IMR-90 (cell line): ENCODE data around the gene PLCB2. TPM values are rescaled to one million over a fixed set of nuclear protein-coding genes. Genes with fewer than 3 reads are reported as not detected.

ENCODE experiments used
- ATAC-seq: fragments of 200-7000 bp; cut with Tn5 transposase; 2 replicates; pipeline ENCODE4 v1.9.1; 2020; ENCODE audit warnings: low read depth, mild to moderate bottlenecking, moderate library complexity
- BruUV-seq: library from RNA; stranded (reverse); fragments of 400-500 nt; replicated peaks from 2 replicates; lab custom pipeline; 2021; lab: Mats Ljungman, UMichigan
- CTCF ChIA-PET: fragments of 300-600 bp; formaldehyde crosslinking; extraction: SDS; loops from one replicate; lab custom pipeline; 2021; ENCODE audit warnings: antibody characterized with exemption; lab: Yijun Ruan, JAX
- POLR2A ChIA-PET: fragments of 300-600 bp; sonication (Branson Sonifier 250); formaldehyde crosslinking; loops from one replicate; lab custom pipeline; 2022; ENCODE audit warnings: antibody characterized with exemption; ENCODE audit not compliant: unreplicated experiment; lab: Charles Lee
- DNase-seq: peaks from one replicate; pipeline ENCODE4 v3.0.0; 2013
- H2AFZ ChIP-seq: replicated peaks from 2 replicates; pipeline ENCODE3; 2013; ENCODE audit warnings: low read length, mild to moderate bottlenecking; ENCODE audit not compliant: poor library complexity
- H2AK5ac ChIP-seq: 2 replicates; pipeline ENCODE4 v1.6.1; 2013; ENCODE audit warnings: low read depth, low read length, inconsistent platforms
- H2AK9ac ChIP-seq: replicated peaks from 2 replicates; pipeline ENCODE3; 2013; ENCODE audit warnings: mild to moderate bottlenecking, low read depth, low read length, moderate library complexity; ENCODE audit not compliant: poor library complexity
- H2BK120ac ChIP-seq: 2 replicates; pipeline ENCODE4 v1.6.1; 2013; ENCODE audit warnings: low read depth, low read length, inconsistent platforms
- H2BK15ac ChIP-seq: 3 replicates; pipeline ENCODE4 v1.6.1; 2013; ENCODE audit warnings: low read depth, low read length, inconsistent platforms
- H2BK20ac ChIP-seq: 2 replicates; pipeline ENCODE4 v1.6.1; 2013; ENCODE audit warnings: low read depth, mild to moderate bottlenecking, inconsistent platforms, low read length, moderate library complexity
- H2BK5ac ChIP-seq: 2 replicates; pipeline ENCODE4 v1.6.1; 2013; ENCODE audit warnings: mild to moderate bottlenecking, low read depth, low read length, inconsistent platforms; ENCODE audit not compliant: poor library complexity, severe bottlenecking
- H3K14ac ChIP-seq: replicated peaks from 2 replicates; pipeline ENCODE4 v1.6.1; 2013; ENCODE audit warnings: low read depth, low read length, inconsistent platforms
- H3K18ac ChIP-seq: 2 replicates; pipeline ENCODE4 v1.6.1; 2013; ENCODE audit warnings: low read depth, low read length, control low read depth
- H3K23ac ChIP-seq: 2 replicates; pipeline ENCODE4 v1.6.1; 2013; ENCODE audit warnings: low read depth, low read length, inconsistent platforms
- H3K27ac ChIP-seq: 2 replicates; pipeline ENCODE4 v1.5.1; 2013; ENCODE audit warnings: mild to moderate bottlenecking, control low read depth, low read length; ENCODE audit not compliant: insufficient read depth
- H3K27me3 ChIP-seq: 2 replicates; pipeline ENCODE4 v1.6.1; 2013; ENCODE audit warnings: low read length; ENCODE audit not compliant: control insufficient read depth, insufficient read depth
- H3K36me3 ChIP-seq: 2 replicates; pipeline ENCODE4 v1.6.1; 2013; ENCODE audit warnings: low read length, mixed read lengths; ENCODE audit not compliant: control insufficient read depth, insufficient read depth
- H3K4ac ChIP-seq: 2 replicates; pipeline ENCODE4 v1.6.1; 2013; ENCODE audit warnings: low read depth, low read length, inconsistent platforms
- H3K4me1 ChIP-seq: 2 replicates; pipeline ENCODE4 v1.6.1; 2013; ENCODE audit warnings: low read length, mixed read lengths; ENCODE audit not compliant: control insufficient read depth, insufficient read depth
- H3K4me2 ChIP-seq: 2 replicates; pipeline ENCODE4 v1.6.1; 2013; ENCODE audit warnings: low read depth, mild to moderate bottlenecking, control low read depth, low read length, moderate library complexity
- H3K4me3 ChIP-seq: 2 replicates; pipeline ENCODE4 v1.5.1; 2013; ENCODE audit warnings: low read depth, mild to moderate bottlenecking, control low read depth, low read length, moderate library complexity; ENCODE audit not compliant: insufficient read depth
- H3K56ac ChIP-seq: 2 replicates; pipeline ENCODE4 v1.6.1; 2013; ENCODE audit warnings: low read length, inconsistent platforms; ENCODE audit not compliant: insufficient read depth; ENCODE audit errors: extremely low read depth
- H3K79me1 ChIP-seq, 2 experiments: 2 replicates each; pipeline ENCODE4 v1.6.1; 2013; ENCODE audit warnings: low read length in 2 of 2, inconsistent platforms in 1 of 2, low read depth in 1 of 2
- H3K9ac ChIP-seq: 2 replicates; pipeline ENCODE4 v1.6.1; 2013; ENCODE audit warnings: low read depth, low read length, control low read depth
- H3K9me1 ChIP-seq: 2 replicates; pipeline ENCODE4 v1.6.1; 2013; ENCODE audit warnings: low read length, inconsistent platforms; ENCODE audit not compliant: insufficient read depth
- H3K9me3 ChIP-seq: 2 replicates; pipeline ENCODE4 v1.6.1; 2013; ENCODE audit warnings: low read length; ENCODE audit not compliant: control insufficient read depth, insufficient read depth
- H4K20me1 ChIP-seq: 2 replicates; pipeline ENCODE4 v1.6.1; 2013; ENCODE audit warnings: low read length, inconsistent platforms; ENCODE audit not compliant: insufficient read depth
- H4K5ac ChIP-seq: 2 replicates; pipeline ENCODE4 v1.6.1; 2013; ENCODE audit warnings: mild to moderate bottlenecking, low read depth, low read length, control low read depth
- H4K8ac ChIP-seq, 2 experiments: 2 replicates each; pipeline ENCODE4 v1.6.1; 2013; ENCODE audit warnings: low read depth in 2 of 2, low read length in 2 of 2, control low read depth in 1 of 2, inconsistent platforms in 1 of 2
- H4K91ac ChIP-seq: 2 replicates; pipeline ENCODE4 v1.6.1; 2013; ENCODE audit warnings: low read depth, low read length, inconsistent platforms; ENCODE audit not compliant: insufficient read depth
- BHLHE40 ChIP-seq: fragments of 150-350 bp; IDR thresholded peaks from 2 replicates; pipeline ENCODE4 v1.6.1; 2016; ENCODE audit warnings: mild to moderate bottlenecking, low read depth, low read length
- CHD1 ChIP-seq: IDR thresholded peaks from 2 replicates; pipeline ENCODE4 v1.6.1; 2012; ENCODE audit warnings: low read depth, low read length, improper control_type of control experiment
- CTCF ChIP-seq: conservative IDR thresholded peaks from 2 replicates; pipeline ENCODE4 v1.5.1; 2012; ENCODE audit warnings: mild to moderate bottlenecking, low read depth, low read length, improper control_type of control experiment
- FOS ChIP-seq: fragments of 150-350 bp; IDR thresholded peaks from 2 replicates; pipeline ENCODE4 v1.6.1; 2016; ENCODE audit warnings: low read depth, low read length
- MAFK ChIP-seq: IDR thresholded peaks from 2 replicates; pipeline ENCODE4 v1.6.1; 2012; ENCODE audit warnings: low read depth, low read length, improper control_type of control experiment
- MXI1 ChIP-seq: IDR thresholded peaks from 2 replicates; pipeline ENCODE4 v1.6.1; 2012; ENCODE audit warnings: low read depth, mild to moderate bottlenecking, low read length, moderate library complexity, borderline replicate concordance
- NFE2L2 ChIP-seq: fragments of 150-350 bp; IDR thresholded peaks from 2 replicates; pipeline ENCODE4 v1.6.1; 2016; ENCODE audit warnings: low read depth, mild to moderate bottlenecking, low read length
- POLR2A ChIP-seq: IDR thresholded peaks from 2 replicates; pipeline ENCODE4 v1.6.1; 2012; ENCODE audit warnings: mild to moderate bottlenecking, low read depth, low read length
- RAD21 ChIP-seq: IDR thresholded peaks from 2 replicates; pipeline ENCODE4 v1.6.1; 2012; ENCODE audit warnings: low read length, improper control_type of control experiment
- RCOR1 ChIP-seq: IDR thresholded peaks from 2 replicates; pipeline ENCODE4 v1.6.1; 2012; ENCODE audit warnings: mild to moderate bottlenecking, low read length, improper control_type of control experiment; ENCODE audit not compliant: insufficient replicate concordance
- RFX5 ChIP-seq: IDR thresholded peaks from 2 replicates; pipeline ENCODE4 v1.8.0; 2012; ENCODE audit warnings: low read depth, mild to moderate bottlenecking, low read length, moderate library complexity
- USF2 ChIP-seq: fragments of 150-350 bp; IDR thresholded peaks from 2 replicates; pipeline ENCODE4 v1.6.1; 2017; ENCODE audit warnings: mild to moderate bottlenecking, antibody characterized with exemption, low read length, low read depth
- WGBS, 2 experiments: methylation state at CpG; one replicate each; pipeline versions ENCODE4 v1.1.5 to v1.1.7; 2013; ENCODE audit warnings: missing lambda C conversion rate in 2 of 2; ENCODE audit not compliant: insufficient read length in 1 of 2; ENCODE audit errors: extremely low coverage in 2 of 2; 5-methylcytosine and 5-hydroxymethylcytosine counted together
- dilution Hi-C: fragments of 300-500 bp; cut with HindIII; formaldehyde crosslinking; loops from one replicate; pipeline ENCODE4 v1.14.3; 2018; ENCODE audit warnings: low sequenced_read_pairs; ENCODE audit not compliant: unreplicated experiment
- in situ Hi-C: fragments of 300-500 bp; cut with MboI; formaldehyde crosslinking; loops from 3 replicates; pipeline ENCODE4 v1.14.3; 2019; ENCODE audit warnings: low sequenced_read_pairs, inconsistent platforms, mixed read lengths
- intact Hi-C: fragments of 100-400 bp; cut with micrococcal nuclease; formaldehyde crosslinking; loops from 2 replicates; pipeline ENCODE4 v1.10.0; 2022
- polyA plus RNA-seq, 3 experiments: library from polyadenylated mRNA; depleted of rRNA; stranded (reverse); fragments of >200 nt; gene quantifications; 2 replicates each; pipeline ENCODE4 v1.2.3, GENCODE V29; 2012; ENCODE audit warnings: low replicate concordance in 1 of 3
- total RNA-seq: library from RNA; depleted of rRNA; stranded (reverse); fragments of >200 nt; gene quantifications from 2 replicates; pipeline ENCODE4 v1.2.3, GENCODE V29; 2012

PLCB2 gene
- total and polyA plus RNA-seq, 2 of the 4 experiments (the other 2 are of a cell fraction), result 0.18 to 1.4 TPM

- Histone ChIP-seq H2BK15ac (no peak overlapping the region), H2BK120ac (no peak overlapping the region), H3K18ac (no peak overlapping the region), H3K56ac (no peak overlapping the region), H3K4ac (no peak overlapping the region), H3K4me3 (no peak overlapping the region), H3K27me3 (no peaks in the 10 kb centered on the region), H4K20me1 (no peaks in the 10 kb centered on the region), H4K5ac (no peak overlapping the region), H4K91ac (peak overlapping the region; percentile 28; the same call in 1 of the 2 replicates), H2BK5ac (no peak overlapping the region), H3K27ac (no peak overlapping the region), H3K14ac (no peak overlapping the region), H3K4me2 (no peak overlapping the region), H3K36me3 (no peaks in the 10 kb centered on the region), H3K23ac (no peak overlapping the region), H2AK5ac (peak overlapping the region; percentile 73; the same call in 1 of the 2 replicates), H3K9me1 (peaks cover 5% of the 10 kb centered on the region), H2BK20ac (no peak overlapping the region), H3K9me3 (no peaks in the 10 kb centered on the region), H2AK9ac (no peak overlapping the region), H4K8ac (no peak overlapping the region), H2AFZ (peak overlapping the region; percentile 58), H3K4me1 (peaks cover 8% of the 10 kb centered on the region), H3K79me1 (no peaks in the 10 kb centered on the region), H3K9ac (no peak overlapping the region)
- whole genome bisulfite sequencing, 2 experiments, result 69% methylated on average over 8 of the region's 11 CpGs; no CpG with 5 or more reads in 1 of the 2 experiments
- no peak for ATAC-seq
- CTCF ChIA-PET, result no interaction called here
- POLR2A ChIA-PET, result interaction anchor here (0.6 kb wide), 1 partner anchor 13 kb away, joined by 3 read pairs; no protein-coding TSS in a partner anchor
- no TSS peak for BruUV-seq
- TF ChIP-seq CHD1, result no peak
- no peak for TF ChIP-seq BHLHE40
- no peak for TF ChIP-seq RCOR1
- no peak for TF ChIP-seq MAFK
- no peak for TF ChIP-seq RFX5
- TF ChIP-seq NFE2L2, result no peak
- no peak for TF ChIP-seq RAD21
- TF ChIP-seq CTCF, result no peak
- TF ChIP-seq MXI1, result no peak
- TF ChIP-seq FOS, result no peak
- TF ChIP-seq USF2, result no peak
- no peak for TF ChIP-seq POLR2A
- in situ Hi-C loops (loop anchor here (5.0 kb wide), 2 partner anchors 53 to 223 kb away; no protein-coding TSS in a partner anchor), intact Hi-C loops (loop anchor here (5.0 kb wide), 1 partner anchor 163 kb away; the partner anchor contains the start of gene BMF), dilution Hi-C loops (no loop called here)
- DNase-seq, result no peak
Observed at GRCh38 chr15:40270246-40270995, 37.3 kb downstream of the PLCB2 start.
